M059J (cell line): ENCODE data around the gene PFKL. TPM values are rescaled to one million over a fixed set of nuclear protein-coding genes. Genes with fewer than 3 reads are reported as not detected.

ENCODE experiments used
- DNase-seq: peaks from one replicate; pipeline ENCODE4 v3.0.0-alpha.2; 2012; ENCODE audit warnings: low read depth
- total RNA-seq: library from RNA; depleted of rRNA; stranded (reverse); fragments of >200 nt; shearing (Covaris generic); gene quantifications from 2 replicates; pipeline ENCODE4 v1.2.3, GENCODE V29; 2014

The PFKL gene
- total RNA-seq, 1 experiment from 2014 or later = 226 TPM

GRCh38 chr21:44312716-44313115 lies 12.9 kb downstream of the PFKL start:
- DNase-seq = no peak

- DNase-seq = no peak
Measured at GRCh38 chr21:44313451-44313850, 13.6 kb downstream of the PFKL start.

DNA sequence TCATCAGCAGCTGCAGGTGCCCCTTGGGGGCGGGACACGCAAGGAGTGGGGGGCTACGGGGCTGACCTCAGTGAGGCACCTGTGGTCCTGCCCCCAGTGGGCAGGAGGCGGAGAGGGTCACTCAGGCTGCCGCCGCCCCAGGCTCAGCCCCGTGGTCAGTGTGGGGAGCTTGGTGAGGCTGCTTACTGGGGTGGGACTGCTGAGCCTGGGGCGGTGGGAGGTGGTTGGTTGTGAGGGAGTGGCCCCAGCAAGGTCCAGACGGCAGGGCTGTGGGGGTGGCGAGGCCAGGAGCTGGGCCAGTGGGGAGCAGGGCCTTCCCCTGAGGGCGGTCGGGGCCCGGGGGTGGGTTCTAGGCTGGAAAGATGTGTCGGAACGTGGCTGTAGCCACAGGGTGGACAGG lies 14.3 kb downstream of the PFKL start:
- DNase-seq = no peak

GRCh38 chr21:44314561-44314960 lies 14.7 kb downstream of the PFKL start:
- DNase-seq = no peak

DNA sequence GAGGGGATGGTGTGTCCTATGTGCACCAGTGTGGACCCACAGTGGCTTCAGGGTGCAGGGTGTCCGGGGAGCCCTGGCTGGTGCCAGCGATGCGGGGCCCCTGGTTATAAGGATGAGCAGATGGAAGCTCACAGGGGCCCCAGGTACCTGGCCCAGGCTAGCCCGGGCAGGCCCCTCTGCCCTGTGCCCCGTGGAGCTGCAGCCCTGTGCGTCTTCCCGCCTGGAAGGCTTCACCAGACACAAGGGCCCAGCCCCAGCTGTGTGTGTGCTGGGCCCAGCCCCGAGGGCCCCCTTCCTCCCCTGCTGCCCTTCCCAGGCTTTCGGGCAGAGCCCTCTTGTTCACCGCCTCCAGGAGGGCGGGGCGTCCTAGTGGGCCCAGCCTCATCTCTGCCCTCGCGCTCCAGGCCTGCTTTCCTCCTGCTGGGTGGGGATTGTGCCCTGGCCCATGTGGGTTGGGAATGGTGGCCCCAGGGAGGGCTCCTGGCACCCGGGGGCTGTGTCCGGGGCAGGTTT lies 15.9 kb downstream of the PFKL start:
- DNase-seq = no peak

GRCh38 chr21:44316277-44316900 lies 16.5 kb downstream of the PFKL start:
- no peak for DNase-seq

DNA sequence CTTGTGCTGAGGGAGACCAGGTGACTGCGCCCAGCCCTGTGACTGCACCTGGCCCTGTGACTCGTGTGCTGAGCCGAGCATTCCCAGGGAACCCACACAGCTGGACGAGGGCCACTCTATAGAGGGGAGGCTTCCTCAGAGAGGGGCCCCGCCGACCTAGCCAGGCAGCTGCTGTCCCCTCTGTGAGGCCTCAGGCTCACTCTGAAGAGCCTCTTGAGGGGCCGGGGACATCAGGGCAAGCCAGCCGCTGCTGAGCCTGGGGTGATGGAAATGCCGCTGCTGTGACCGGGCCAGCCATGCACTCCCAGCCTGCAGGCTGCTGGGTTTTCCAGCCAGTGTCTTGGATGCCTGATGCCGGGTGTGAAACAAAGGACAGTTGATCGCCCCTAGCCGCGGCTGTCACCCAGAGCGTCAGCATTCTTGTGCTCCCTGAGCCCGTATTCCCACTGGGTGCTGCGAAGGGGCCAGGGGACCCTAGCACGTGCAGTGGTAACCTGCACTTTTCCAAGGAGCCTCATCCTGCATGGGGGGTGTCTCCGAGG lies 17.5 kb downstream of the PFKL start:
- DNase-seq = no peak

GRCh38 chr21:44317871-44318270 lies 18.0 kb downstream of the PFKL start:
- DNase-seq = no peak

DNA sequence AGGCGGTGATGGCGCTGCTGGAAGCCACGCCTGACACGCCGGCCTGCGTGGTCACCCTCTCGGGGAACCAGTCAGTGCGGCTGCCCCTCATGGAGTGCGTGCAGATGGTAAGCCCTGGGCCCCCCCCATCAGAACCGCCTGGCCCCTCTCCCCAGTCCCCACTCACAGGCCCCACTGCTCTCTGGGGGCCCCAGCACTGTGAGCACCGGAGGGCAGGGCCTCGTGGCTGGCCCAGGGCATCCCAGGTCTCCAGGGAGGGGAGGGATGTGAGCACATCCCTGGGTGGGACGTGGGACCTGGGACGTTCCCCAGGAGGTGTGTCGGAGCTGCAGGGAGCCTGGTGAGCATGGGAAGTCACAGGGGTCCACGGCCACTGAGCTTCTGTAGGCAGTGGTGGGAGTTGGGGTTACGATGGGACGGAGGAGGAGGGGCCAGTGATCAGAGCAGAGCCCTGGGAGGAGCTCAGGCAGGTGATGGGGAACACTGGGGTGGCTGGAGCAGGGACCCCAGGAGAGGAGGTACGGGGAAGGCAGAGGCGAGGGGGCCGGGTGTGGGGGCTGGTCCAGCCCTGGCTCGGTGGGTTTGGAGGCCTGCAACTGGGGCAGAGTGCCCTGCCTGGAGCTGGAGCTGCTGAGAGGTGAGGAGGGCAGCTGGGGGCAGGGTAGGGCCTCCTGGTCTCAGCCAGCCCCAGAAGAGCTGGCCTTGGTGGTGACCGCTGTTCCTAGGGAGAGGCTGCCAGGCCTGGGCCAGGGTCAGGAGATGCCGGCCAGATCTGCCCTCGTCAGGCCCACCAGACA lies 18.8 kb downstream of the PFKL start:
- no peak for DNase-seq

GRCh38 chr21:44319407-44320065 lies 19.7 kb downstream of the PFKL start:
- DNase-seq = no peak

GRCh38 chr21:44320847-44321246 lies 21.0 kb downstream of the PFKL start:
- no peak for DNase-seq

DNA sequence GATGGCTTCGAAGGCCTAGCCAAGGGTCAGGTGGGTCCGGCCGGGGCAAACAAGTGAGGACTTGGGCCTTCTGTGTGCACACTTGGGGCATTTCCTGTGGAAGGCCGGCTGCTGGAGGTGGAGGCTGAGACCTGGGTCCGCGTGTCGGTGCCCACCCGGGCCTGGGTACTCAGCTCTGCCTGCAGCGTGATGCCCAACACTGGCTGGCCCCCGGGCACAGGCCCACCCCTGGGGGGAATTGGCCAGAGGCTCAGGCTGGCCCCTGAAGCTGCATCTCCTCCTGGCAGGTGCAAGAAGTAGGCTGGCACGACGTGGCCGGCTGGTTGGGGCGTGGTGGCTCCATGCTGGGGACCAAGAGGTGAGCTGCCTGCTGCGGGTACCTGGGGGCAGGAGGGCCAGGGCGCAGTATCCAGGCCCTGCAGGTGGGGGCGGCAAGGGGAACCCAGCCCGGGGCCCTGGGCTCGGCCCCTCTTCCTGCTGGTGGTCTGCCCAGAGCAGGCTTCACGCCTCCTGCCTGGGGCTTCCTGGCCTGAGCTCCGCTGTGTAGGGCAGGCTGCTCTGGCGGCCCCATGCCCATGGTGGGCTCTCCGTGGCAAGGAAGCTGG lies 22.1 kb downstream of the PFKL start:
- no peak for DNase-seq

DNA sequence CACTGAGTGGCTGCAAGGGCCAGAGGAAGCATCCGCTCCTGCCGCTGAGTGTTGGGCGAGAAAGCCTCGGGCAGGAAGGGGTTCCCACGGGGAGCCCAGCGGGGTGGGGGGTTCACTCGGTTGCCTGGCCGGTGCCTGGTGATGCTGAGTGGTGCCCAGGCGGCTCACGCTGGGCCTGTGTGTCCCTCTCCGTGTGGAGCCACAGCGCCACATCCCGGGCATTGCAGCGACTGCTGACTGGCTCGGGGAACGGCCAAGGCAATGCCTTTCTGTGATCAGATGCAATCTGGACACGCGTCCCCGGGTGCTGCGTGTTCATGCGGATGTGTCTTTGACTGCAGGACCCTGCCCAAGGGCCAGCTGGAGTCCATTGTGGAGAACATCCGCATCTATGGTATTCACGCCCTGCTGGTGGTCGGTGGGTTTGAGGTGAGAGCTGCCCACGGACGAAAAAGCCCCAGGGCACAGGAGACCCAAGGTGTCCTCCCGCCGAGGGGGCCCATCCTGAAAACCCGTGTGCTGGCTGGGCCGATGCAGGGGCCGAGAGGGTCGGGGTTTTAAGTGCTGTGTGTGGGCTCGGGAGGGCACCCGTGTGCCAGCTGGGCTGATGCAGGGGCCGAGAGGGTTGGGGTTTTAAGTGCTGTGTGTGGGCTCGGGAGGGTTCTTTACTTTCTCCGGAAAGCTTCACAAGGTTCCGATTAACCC lies 22.9 kb downstream of the PFKL start:
- no peak for DNase-seq

- DNase-seq = no peak
Measured at GRCh38 chr21:44323591-44323990, 23.7 kb downstream of the PFKL start.

DNA sequence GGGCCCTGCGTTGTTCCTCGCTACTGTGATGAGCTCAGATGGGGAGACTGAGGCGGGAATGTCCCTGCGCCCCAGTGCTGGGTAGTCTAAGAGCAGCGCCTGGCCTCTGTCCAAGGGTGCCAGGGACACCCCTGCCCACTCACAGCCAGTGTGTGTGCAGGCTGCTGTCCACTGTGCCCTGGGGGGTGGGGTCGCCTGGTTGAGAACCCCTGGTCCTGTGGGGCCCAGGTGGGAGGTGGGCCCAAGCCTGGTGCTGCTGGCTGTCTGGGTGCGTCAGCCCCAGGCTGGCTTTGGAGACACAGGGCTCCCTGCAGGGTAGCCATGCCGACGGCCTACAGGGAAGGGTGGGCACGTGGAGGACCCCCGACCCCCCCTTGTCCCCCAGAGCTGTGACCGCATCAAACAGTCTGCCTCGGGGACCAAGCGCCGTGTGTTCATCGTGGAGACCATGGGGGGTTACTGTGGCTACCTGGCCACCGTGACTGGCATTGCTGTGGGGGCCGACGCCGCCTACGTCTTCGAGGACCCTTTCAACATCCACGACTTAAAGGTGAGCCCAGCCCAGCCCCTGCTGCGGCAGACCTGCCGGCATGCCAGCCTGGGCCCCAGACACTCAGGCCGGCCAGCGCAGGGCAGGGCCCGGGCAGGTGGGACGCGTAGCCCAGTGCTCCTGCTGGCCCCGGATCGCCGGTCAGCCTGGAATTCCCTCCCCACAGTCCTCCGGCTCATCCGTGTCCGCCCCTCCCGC lies 24.4 kb downstream of the PFKL start:
- no peak for DNase-seq

DNA sequence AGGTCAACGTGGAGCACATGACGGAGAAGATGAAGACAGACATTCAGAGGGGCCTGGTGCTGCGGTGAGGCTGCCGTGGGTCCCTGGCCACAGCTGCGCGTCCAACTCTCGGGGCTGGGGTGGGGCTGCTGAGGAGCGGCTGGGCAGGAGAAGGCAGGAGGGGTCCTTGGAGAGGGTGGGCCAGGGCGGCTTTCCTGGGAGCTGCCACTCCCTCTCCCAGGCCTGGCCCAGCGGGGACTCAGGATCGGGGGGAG lies 24.9 kb downstream of the PFKL start:
- DNase-seq = no peak

DNA sequence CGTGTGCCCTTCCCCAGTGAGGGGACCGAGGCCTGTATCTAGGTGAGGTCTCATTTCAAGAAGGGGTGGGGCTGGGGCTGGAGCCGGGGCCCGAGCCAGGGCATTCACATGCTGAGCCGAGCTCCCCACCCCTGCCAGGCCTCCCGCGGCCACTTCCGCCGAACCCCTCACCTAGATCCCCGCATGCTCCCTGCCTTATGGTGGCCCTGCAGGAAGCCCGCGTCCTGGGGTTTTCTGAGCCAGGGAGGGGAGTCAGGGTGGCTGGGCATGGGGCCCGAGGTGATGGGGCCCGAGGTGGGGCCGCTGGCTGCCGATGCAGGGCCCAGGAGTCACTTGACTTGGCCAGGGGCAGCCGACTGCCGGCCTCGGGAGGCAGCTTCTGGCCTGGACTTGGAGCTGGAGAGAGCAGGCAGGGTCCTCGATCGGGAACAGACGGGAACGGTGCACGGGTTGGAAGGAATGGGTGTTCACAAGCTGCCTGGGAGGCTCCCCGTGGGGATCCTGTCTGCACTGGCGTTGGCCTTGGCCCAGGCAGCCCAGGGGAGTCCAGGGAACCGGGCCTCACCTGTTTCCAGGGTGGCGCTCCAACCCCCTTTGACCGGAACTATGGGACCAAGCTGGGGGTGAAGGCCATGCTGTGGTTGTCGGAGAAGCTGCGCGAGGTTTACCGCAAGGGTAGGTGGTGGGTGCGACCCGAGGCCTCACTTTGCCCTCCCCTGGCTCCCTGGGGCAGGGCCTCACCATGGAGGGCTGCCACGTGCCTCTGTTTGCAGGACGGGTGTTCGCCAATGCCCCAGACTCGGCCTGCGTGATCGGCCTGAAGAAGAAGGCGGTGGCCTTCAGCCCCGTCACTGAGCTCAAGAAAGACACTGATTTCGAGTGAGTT lies 25.8 kb downstream of the PFKL start:
- no peak for DNase-seq

DNA sequence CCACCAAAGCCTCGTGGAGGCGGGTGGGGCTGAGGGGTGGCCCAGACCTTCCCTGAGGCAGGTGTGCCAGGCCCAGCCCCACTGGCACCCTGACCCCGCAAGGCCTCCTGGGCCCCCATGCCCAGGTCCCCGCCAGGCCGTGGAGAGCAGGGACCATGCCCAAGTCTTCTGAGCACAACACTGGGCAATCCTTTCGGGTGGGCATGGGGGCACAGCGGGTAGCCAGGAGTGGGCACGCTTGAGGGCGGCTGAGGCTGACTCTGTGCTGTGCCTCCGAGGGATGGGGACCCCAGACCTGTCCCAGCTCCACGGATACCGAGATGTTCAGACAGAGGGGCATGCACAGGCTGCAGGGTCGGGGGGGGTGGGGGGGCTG lies 26.4 kb downstream of the PFKL start:
- DNase-seq = no peak

DNA sequence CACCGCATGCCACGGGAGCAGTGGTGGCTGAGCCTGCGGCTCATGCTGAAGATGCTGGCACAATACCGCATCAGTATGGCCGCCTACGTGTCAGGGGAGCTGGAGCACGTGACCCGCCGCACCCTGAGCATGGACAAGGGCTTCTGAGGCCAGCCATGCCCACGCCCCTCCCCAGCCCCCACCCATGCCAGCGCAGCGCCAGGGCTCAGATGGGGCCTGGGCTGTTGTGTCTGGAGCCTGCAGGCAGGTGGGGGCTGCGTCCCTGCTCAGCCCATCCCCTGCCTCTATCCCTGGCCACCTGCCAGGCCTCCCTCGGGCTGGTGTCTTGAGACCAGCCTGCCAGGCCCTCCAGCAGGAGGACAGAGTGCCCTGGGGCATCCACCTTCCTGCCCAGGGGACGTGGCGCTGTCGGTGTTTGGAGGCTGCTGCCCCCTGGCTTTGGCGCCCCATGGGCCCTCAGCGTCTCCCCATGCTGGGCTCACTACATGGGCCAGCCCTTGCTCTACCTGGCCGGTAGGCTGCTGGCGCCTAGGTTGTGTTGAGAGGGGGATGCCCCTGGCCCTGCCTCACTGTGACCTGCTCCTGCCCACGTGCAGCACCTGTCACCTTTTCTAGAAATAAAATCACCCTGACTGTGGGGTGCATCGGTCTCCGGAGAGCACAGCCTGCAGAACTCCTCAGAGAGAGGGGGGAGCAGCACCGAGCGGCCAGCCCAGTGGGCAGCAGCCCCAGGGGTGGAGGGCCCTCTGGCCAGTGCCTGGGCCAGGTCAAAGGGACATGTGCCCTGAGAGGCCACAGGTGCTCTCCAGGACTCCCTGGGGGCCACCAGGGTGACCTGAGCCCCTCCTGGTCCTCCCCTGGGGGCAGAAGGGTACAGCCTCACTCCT lies 27.1 kb downstream of the PFKL start:
- DNase-seq = no peak
